GM12891 (cell line): ENCODE measurements around the gene ITM2C.

Experiments used
- DNase-seq: peaks from one replicate; pipeline ENCODE4 v3.0.0; 2011; ENCODE audit warnings: low spot score; ENCODE audit not compliant: insufficient read length
- FAIRE-seq: peaks from 2 replicates; lab custom pipeline; 2011; peaks lifted over from hg19 to GRCh38; lab: Jason Lieb, UNC
- PAX5 ChIP-seq: IDR thresholded peaks from 2 replicates; pipeline ENCODE4 v1.6.1; 2011; ENCODE audit warnings: low read length, moderate library complexity, mild to moderate bottlenecking; ENCODE audit not compliant: insufficient read depth, severe bottlenecking
- POLR2A ChIP-seq: IDR thresholded peaks from 2 replicates; pipeline ENCODE4 v1.6.1; 2011; ENCODE audit warnings: low read depth, low read length, control low read depth
- POLR2AphosphoS5 ChIP-seq: IDR thresholded peaks from 2 replicates; pipeline ENCODE4 v1.6.1; 2011; ENCODE audit warnings: low read depth, low read length, control low read depth
- POU2F2 ChIP-seq: IDR thresholded peaks from 2 replicates; pipeline ENCODE4 v1.6.1; 2011; ENCODE audit warnings: low read depth, mild to moderate bottlenecking, control low read depth, low read length, moderate library complexity
- SPI1 ChIP-seq: IDR thresholded peaks from 2 replicates; pipeline ENCODE4 v1.6.1; 2011; ENCODE audit warnings: low read depth, low read length, control low read depth
- TAF1 ChIP-seq: IDR thresholded peaks from 2 replicates; pipeline ENCODE4 v1.6.1; 2011; ENCODE audit warnings: low read depth, low read length, control low read depth

Gene ITM2C

DNA sequence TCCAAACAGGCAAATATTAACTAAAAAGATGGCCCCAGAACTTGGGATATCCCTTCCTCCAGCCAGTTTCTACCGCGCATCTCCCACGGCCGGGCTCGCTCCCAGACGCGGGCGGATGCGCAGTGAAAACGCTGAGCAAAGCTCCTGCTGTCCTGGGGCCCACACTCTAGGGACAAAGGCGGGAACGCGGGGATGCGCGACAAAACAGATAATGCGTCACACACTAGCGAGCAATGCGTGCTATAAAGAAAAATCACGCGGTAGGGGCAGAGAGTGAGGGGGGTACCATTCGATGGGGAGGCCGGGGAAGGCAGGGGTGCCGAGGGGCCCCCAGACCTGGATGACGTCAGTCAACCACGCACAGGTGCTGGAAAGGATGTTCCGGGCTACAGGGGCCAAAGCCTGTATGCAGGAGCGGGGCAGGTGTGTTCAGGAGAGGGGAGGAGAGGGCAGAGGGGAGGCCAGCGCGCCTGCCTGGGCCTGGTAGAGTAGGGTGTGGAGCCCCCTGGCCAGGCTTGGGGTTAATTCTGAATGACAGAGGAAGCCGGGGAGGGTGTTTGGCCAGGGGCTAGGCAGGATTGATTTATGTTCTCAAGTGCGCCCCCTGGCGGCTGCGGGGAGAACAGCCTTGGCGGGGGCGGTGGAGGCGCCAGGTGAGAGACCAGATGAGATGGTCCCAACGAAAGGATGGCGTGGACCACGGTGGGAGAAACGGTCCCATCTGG lies 14.9 kb upstream of the ITM2C start:
- TF ChIP-seq POLR2A (no peak), TAF1 (no peak), POLR2AphosphoS5 (no peak), PAX5 (no peak), POU2F2 (no peak), SPI1 (no peak)
- FAIRE-seq, result peak; percentile 63
- no peak for DNase-seq

DNA sequence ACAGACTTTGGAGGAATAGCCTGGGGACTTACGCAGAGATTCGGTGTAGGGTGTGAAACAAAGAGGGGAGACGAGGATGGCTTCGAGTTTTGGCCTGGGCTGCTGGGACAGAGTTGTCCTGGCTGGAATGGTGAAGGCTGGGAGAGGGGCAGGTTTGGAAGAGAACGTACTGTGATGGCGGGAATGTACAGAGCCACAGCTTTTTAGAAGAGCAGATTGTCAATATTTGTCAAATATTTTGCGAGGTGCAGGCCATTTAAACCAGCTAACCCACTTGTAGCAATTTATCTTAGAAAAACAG lies 14.4 kb upstream of the ITM2C start:
- no peak for DNase-seq
- TF ChIP-seq POLR2A (no peak), TAF1 (no peak), POLR2AphosphoS5 (no peak), SPI1 (no peak), POU2F2 (no peak), PAX5 (no peak)
- FAIRE-seq, result no peak

DNA sequence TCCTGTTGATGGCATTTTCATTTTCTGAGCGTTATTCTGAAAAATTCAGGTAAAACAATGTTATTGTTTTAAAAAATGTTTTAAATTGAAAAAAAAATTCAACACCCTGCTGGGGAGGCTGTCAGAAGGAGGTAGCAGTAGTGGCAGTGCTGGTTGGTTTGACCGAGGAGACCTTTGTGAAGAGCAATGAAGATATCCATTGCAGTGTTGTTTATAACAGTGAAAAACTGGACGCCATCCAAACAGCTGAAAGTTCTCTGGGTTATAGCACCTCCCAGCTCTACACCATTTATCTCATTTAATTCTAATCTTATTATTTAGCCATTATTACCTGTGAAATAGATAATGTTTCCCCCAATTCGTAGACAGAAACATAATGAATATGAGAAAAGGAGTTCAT lies 12.6 kb upstream of the ITM2C start:
- TF ChIP-seq SPI1, result no peak
- no peak for TF ChIP-seq POLR2AphosphoS5
- TF ChIP-seq TAF1, result no peak
- TF ChIP-seq POU2F2, result no peak
- TF ChIP-seq PAX5, result no peak
- TF ChIP-seq POLR2A, result no peak
- no peak for DNase-seq
- FAIRE-seq, result no peak

DNA sequence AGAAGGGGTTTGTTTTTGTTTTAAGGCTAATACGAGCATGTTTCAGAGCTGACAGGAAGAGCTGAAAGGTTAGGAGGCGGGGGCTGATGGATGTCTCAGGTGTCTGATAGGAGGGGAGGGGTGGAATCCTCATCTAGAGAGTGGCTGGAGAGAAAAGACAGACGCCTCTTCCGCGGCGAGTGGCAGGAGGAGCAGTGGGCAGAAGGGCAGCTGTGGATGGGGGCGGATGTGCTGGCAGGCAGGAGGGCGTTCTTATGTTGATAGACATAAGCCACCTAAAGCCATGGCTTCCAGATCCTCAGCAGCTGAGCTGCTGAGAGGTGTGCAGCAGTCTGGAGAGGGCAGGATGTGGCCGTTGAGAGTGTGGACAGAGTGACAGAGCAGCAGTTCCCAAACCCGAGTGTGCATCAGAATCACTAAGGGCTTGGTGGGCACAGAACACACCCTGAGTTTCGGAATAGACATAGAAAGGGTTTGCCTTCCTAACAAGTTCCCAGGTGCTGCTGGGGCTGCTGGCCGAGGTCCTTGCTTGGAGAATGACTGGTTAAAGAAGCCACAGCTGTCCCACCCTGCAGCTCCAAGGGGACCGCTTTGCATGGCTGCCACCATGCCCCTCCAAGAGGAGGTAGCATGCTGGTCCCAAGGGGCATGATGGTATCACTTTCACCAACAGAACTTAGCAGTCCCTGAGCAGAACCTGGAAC lies 3.0 kb upstream of the ITM2C start:
- peak; percentile 23 for FAIRE-seq
- no peak for DNase-seq
- TF ChIP-seq POLR2A (no peak), TAF1 (no peak), SPI1 (no peak), POU2F2 (no peak), POLR2AphosphoS5 (no peak), PAX5 (no peak)

DNA sequence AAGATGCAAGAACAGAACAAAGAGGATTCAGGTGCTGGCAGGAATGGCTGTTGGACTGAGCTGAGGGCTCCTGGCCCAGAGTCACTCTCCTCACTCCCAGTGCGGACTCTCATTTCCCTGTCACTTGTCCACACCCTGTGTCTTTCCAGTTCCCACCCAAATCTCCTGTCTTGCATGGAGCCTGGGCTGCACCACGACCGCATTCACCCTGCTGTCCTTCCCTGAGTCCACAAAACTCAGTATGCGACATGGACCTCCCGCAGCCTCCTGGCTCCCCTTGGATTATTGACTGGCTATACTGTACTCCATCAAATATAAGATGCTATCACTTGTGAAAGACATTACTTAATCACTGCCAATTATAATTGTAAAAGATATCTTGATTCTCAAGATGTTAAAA lies 2.5 kb upstream of the ITM2C start:
- DNase-seq, result no peak
- FAIRE-seq, result no peak
- TF ChIP-seq SPI1, result no peak
- no peak for TF ChIP-seq POLR2AphosphoS5
- no peak for TF ChIP-seq TAF1
- TF ChIP-seq POU2F2, result no peak
- TF ChIP-seq PAX5, result no peak
- TF ChIP-seq POLR2A, result no peak

DNA sequence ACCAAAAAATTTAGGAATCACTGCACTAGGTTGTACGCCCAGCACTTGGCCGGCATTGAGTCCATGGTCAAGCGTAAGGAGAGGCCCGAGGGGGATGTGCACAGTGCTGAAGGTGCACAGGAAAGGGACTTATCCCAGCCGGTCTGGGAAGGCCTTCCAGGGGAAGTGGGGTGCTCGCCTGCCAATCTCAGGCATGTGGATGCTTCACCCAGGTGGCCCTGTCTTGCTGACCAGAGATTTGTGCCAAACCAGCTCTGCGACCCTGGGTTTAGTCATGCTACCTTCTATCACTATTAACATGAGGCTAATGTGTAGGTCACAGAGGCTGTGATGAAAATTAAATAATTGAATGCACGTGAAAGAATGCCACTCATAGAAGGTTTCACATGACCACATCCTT lies 1.7 kb upstream of the ITM2C start:
- FAIRE-seq, result peak; percentile 76
- TF ChIP-seq POLR2A (no peak), POU2F2 (no peak), TAF1 (no peak), POLR2AphosphoS5 (no peak), SPI1 (no peak), PAX5 (no peak)
- no peak for DNase-seq

DNA sequence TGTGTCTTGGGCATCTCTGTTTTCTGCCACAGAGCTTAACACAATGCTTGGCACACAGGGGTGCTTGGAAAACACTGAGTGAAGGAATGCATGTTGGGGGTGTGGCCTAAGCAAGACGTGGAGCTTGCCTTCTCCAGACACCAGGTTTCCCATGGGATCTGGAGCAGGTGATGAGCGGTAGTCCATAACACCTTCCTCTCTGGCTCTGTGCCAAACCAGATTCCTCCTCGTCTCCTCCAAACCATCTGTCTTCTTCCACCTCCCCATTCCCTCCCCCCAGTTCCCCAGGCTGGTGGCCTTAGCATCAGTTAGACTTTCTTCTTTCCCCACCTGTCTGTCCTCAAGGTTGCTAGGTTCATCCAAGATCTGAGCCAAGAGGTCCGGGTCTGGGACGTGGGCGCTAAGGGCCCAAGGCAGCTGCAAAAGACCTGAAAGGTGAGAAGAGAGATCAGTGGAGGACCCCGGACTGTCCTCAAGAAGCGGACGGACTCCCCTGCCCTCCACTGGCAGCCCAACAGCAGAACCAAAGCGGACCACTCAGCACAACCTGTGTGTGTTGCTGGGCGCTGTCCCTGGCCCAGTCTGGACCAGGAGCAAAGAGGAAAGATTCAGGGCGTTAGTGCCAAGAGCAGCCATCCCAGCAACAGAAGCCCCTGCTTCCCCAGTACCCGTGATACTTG lies 1.2 kb upstream of the ITM2C start:
- FAIRE-seq, result no peak
- TF ChIP-seq POLR2A (no peak), SPI1 (no peak), TAF1 (no peak)
- DNase-seq, result no peak

DNA sequence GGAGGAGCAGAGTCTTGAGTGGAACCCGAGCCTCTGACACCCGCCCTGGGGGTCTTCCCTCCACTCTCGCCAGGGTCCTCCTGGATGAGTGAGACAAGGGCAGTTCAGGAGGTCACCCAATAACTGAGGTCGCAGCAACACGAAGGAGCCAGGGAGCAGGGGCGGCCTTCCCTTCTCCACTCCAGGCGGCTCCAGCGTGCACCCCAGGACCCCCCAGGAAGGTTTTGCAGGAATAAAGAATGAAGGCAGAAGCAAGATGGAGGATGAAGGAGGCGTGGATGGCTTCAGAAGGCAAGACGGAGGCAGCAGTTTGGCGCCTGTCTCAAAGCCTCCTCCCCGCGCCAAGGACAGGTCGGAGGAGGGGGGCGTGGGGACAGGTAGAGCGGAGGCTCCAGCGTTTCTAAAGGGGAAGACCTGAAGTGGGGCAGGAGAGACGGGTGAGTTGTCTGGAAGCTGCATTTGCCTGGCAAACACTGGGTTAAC lies 579 bp upstream of the ITM2C start:
- no peak for DNase-seq

DNA sequence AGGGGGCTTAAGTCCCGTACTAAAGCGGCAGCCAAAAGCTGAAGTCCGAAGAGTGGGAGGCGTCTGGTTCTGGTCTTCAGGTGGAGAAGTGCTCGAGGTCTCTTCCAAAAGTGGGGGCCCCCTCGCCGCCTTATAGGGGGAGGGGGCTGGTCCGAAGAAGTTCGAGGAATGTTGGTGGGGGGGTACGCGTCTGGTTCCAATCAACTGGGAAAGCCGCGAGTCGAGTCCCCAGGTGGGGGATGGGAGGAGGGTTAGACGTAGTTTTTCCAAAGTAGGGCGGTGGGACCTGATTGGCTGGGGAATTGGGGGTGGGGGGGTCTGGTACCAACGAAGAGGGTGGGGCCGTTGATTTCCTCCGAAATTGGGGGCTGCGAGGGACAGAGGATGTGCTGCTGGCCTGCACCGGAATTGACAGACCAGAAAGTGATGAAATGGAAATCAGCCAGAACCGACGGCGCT lies 594 bp downstream of the ITM2C start:
- DNase-seq (no peak), FAIRE-seq (no peak)
- TF ChIP-seq PAX5 (no peak), TAF1 (no peak), SPI1 (no peak)

More for the DNA sequence above, 579 bp upstream of the ITM2C start:
- FAIRE-seq, result no peak
- TF ChIP-seq SPI1, result no peak
- TF ChIP-seq PAX5, result no peak
- no peak for TF ChIP-seq POLR2A
- TF ChIP-seq POLR2AphosphoS5, result no peak
